SU-DHL-6 (cell line): ENCODE data around the gene MFNG.

ENCODE experiments used
- H2AFZ ChIP-seq: fragments of 200-600 bp; sonication (generic); 2 replicates; pipeline ENCODE4 v1.6.1; 2014; ENCODE audit warnings: low read depth, mild to moderate bottlenecking, moderate library complexity, mixed read lengths, antibody characterized with exemption, low read length; ENCODE audit not compliant: severe bottlenecking
- H3F3A ChIP-seq: fragments of 200-600 bp; shearing (Covaris generic); 2 replicates; pipeline ENCODE4 v1.6.0; 2016; ENCODE audit warnings: antibody characterized with exemption, mild to moderate bottlenecking; ENCODE audit not compliant: insufficient read depth
- H3K27ac ChIP-seq: fragments of 200-600 bp; sonication (generic); 2 replicates; pipeline ENCODE4 v1.5.1; 2016; ENCODE audit warnings: low read depth, mild to moderate bottlenecking, low read length, moderate library complexity, mixed read lengths
- H3K27me3 ChIP-seq: fragments of 200-600 bp; sonication (generic), shearing (Covaris generic); 2 replicates; pipeline ENCODE4 v1.6.0; 2014; ENCODE audit warnings: mild to moderate bottlenecking, low read length
- H3K36me3 ChIP-seq: fragments of 200-600 bp; sonication (generic); 2 replicates; pipeline ENCODE4 v1.6.1; 2014; ENCODE audit warnings: mild to moderate bottlenecking, low read length, mixed read lengths
- H3K4me2 ChIP-seq: fragments of 300-600, 200-600 bp; shearing (Covaris generic), sonication (generic); 2 replicates; pipeline ENCODE4 v1.6.0; 2014; ENCODE audit warnings: low read length, low read depth, mild to moderate bottlenecking; ENCODE audit not compliant: poor library complexity, severe bottlenecking
- H3K4me3 ChIP-seq: fragments of 200-600 bp; sonication (generic); 2 replicates; pipeline ENCODE4 v1.5.1; 2014; ENCODE audit warnings: antibody characterized with exemption, low read length, mild to moderate bottlenecking, mixed read lengths; ENCODE audit not compliant: insufficient read depth, poor library complexity, severe bottlenecking
- H3K79me2 ChIP-seq: fragments of 200-600 bp; sonication (generic); 2 replicates; pipeline ENCODE4 v1.6.1; 2014; ENCODE audit warnings: mild to moderate bottlenecking, low read length, moderate library complexity; ENCODE audit not compliant: insufficient read depth
- H3K9ac ChIP-seq: fragments of 200-600 bp; sonication (generic); 2 replicates; pipeline ENCODE4 v1.7.0; 2014; ENCODE audit warnings: mild to moderate bottlenecking, low read length
- H3K9me2 ChIP-seq: fragments of 200-600 bp; sonication (generic); replicated peaks from 2 replicates; pipeline ENCODE4 v1.6.1; 2014; ENCODE audit warnings: low read length; ENCODE audit not compliant: insufficient read depth
- H3K9me3 ChIP-seq: fragments of 200-600 bp; sonication (generic); 2 replicates; pipeline ENCODE4 v1.6.1; 2014; ENCODE audit warnings: low read length, mixed read lengths; ENCODE audit not compliant: insufficient read depth
- H4K20me1 ChIP-seq: fragments of 200-600 bp; sonication (generic); 2 replicates; pipeline ENCODE4 v1.6.1; 2014; ENCODE audit warnings: low read depth, mild to moderate bottlenecking, antibody characterized with exemption, low read length, moderate library complexity, mixed read lengths
- EZH2phosphoT487 ChIP-seq: fragments of 200-600 bp; sonication (generic), shearing (Covaris generic); conservative IDR thresholded peaks from 2 replicates; pipeline ENCODE4 v1.6.1; 2018; ENCODE audit warnings: mild to moderate bottlenecking, antibody characterized with exemption, low read length, moderate library complexity, mixed read lengths
- TF ChIP-seq, protein P1 (sequence below): fragments of 200-600 bp; sonication (generic); IDR thresholded peaks from one replicate; pipeline ENCODE4 v1.5.1; 2017; ENCODE audit warnings: antibody characterized with exemption, mild to moderate bottlenecking, low read length, moderate library complexity; ENCODE audit not compliant: insufficient read depth, poor library complexity, severe bottlenecking

Gene MFNG

GRCh38 chr22:37480387-37481346, 5.5 kb downstream of the MFNG start:
- H3K9ac ChIP-seq, result no peak overlapping the region
- no peak overlapping the region for H2AFZ ChIP-seq
- H3K27ac ChIP-seq, result no peak overlapping the region
- no peaks in the 10 kb centered on the region for H3K9me3 ChIP-seq
- H3K4me3 ChIP-seq, result no peak overlapping the region
- TF ChIP-seq, protein P1, sequence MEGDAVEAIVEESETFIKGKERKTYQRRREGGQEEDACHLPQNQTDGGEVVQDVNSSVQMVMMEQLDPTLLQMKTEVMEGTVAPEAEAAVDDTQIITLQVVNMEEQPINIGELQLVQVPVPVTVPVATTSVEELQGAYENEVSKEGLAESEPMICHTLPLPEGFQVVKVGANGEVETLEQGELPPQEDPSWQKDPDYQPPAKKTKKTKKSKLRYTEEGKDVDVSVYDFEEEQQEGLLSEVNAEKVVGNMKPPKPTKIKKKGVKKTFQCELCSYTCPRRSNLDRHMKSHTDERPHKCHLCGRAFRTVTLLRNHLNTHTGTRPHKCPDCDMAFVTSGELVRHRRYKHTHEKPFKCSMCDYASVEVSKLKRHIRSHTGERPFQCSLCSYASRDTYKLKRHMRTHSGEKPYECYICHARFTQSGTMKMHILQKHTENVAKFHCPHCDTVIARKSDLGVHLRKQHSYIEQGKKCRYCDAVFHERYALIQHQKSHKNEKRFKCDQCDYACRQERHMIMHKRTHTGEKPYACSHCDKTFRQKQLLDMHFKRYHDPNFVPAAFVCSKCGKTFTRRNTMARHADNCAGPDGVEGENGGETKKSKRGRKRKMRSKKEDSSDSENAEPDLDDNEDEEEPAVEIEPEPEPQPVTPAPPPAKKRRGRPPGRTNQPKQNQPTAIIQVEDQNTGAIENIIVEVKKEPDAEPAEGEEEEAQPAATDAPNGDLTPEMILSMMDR, result no peak
- TF ChIP-seq EZH2phosphoT487, result no peak
- H3K79me2 ChIP-seq, result peaks cover 51% of the 10 kb centered on the region
- H4K20me1 ChIP-seq, result no peaks in the 10 kb centered on the region
- no peaks in the 10 kb centered on the region for H3K9me2 ChIP-seq
- no peak overlapping the region for H3K4me2 ChIP-seq
- no peaks in the 10 kb centered on the region for H3K27me3 ChIP-seq
- no peaks in the 10 kb centered on the region for H3K36me3 ChIP-seq
- 0 out of 2 replicates have a peak, but pooled peaks cover 8% of the 10 kb centered on the region for H3F3A ChIP-seq

DNA sequence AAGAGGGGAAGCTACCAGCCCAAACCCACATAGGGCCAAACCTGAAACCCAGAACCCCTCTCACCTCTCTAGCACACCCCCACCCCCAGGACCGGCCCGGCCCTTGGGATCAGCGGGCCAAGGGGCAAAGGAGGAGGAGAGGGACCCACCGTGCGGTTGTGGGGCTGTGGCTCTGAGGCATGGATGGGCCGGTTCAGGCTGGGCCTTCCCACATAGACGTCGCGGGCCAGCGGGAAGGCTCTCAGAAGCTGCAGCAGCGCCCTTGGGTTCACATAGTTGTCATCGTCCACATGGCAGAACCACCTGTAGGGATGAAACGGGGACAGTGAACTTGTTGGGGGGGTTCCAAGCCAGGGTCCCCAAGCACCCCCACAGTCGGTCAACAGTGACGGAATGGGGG, 7.0 kb downstream of the MFNG start:
- no peaks in the 10 kb centered on the region for H3K9me3 ChIP-seq
- no peaks in the 10 kb centered on the region for H3K27me3 ChIP-seq
- no peak overlapping the region for H3K27ac ChIP-seq
- H4K20me1 ChIP-seq, result no peaks in the 10 kb centered on the region
- no peak overlapping the region for H3K9ac ChIP-seq
- H3F3A ChIP-seq, result 0 out of 2 replicates have a peak, but pooled peaks cover 8% of the 10 kb centered on the region
- TF ChIP-seq, protein P1, result no peak
- no peak for TF ChIP-seq EZH2phosphoT487
- no peaks in the 10 kb centered on the region for H3K9me2 ChIP-seq
- peaks cover 37% of the 10 kb centered on the region for H3K79me2 ChIP-seq
- H3K4me3 ChIP-seq, result no peak overlapping the region
- H2AFZ ChIP-seq, result no peak overlapping the region
- no peak overlapping the region for H3K4me2 ChIP-seq
- no peaks in the 10 kb centered on the region for H3K36me3 ChIP-seq

DNA sequence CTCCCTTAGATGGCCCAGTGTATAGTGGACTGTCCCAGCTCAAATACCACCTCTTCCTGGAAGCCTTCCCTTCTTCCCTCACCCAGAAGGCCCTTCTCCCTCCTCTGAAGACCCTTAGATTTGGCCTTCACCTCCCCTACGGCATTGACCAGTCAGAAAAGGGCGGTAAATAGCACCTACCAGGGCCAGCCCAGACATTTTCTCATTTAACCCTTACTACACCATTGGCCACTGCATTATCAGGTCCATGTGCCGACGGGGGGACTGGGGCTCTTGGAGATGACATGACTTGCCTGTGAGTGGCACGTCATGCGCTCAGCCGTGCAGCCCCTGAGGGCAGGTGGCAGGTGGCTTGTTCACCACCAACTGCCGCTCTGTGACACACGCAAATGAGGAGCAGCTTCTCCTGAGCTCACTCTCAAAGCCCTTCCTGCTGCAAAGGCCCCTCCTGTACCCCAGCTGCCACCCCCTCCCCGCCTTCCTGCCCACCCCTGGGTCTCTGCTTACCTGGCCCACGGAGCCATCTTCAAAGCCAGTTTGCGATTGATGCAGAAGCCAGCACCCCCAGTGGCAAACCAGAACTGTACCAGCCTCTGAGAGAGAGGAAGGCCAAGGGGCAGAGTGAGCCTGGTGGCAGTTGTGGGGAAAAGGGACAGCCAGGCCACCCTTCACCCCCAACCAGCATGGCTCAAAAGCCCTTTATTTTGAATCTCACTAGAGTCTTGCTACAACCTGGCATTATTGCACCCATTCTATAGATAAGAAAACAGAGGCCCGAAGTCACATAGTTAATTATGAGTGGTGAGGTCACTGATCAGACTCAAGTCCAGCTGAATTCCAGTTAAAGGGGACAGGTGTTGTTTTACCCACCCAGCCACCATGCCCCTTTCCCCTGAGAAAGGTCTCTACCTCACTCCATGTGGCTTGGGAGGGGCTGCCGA, 9.5 kb downstream of the MFNG start:
- no peak overlapping the region for H3K4me3 ChIP-seq
- no peaks in the 10 kb centered on the region for H3K9me3 ChIP-seq
- no peaks in the 10 kb centered on the region for H3K27me3 ChIP-seq
- H3K36me3 ChIP-seq, result no peaks in the 10 kb centered on the region
- H3K9ac ChIP-seq, result peak overlapping the region; percentile 50
- H3K79me2 ChIP-seq, result peaks cover 11% of the 10 kb centered on the region
- 0 out of 2 replicates have a peak, but pooled peaks cover 5% of the 10 kb centered on the region for H3F3A ChIP-seq
- H3K27ac ChIP-seq, result peak overlapping the region; percentile 94
- H4K20me1 ChIP-seq, result no peaks in the 10 kb centered on the region
- TF ChIP-seq EZH2phosphoT487, result no peak
- TF ChIP-seq, protein P1, result peak; percentile 10
- H3K4me2 ChIP-seq, result peak overlapping the region; percentile 51
- no peak overlapping the region for H2AFZ ChIP-seq
- H3K9me2 ChIP-seq, result no peaks in the 10 kb centered on the region
